SIG-M5 (cell line): ENCODE results near the gene CDC42EP5.
"Not testable (repeated sequence)": the region's sequence is repeated elsewhere in the genome, so short reads cannot be mapped to it uniquely, and the experiment has no call there.

Experiments
- DNase-seq: peaks from one replicate; lab custom pipeline; 2025; lab: John Stamatoyannopoulos, UW

CDC42EP5 gene

GRCh38 chr19:54448774-54449700, 24.1 kb downstream of the CDC42EP5 start, which contains the start of gene LENG8:
Gene LENG8 (plus strand): TSS chr19:54449199. CDS start chr19:54451345, 2,146 bp downstream.
- peak; percentile 69 for DNase-seq

GRCh38 chr19:54448040-54448773, 24.9 kb downstream of the CDC42EP5 start:
- DNase-seq, result no peak

- DNase-seq, result not testable (repeated sequence)
Observed at GRCh38 chr19:54446349-54446748, 26.7 kb downstream of the CDC42EP5 start.

GRCh38 chr19:54444737-54445136, 28.4 kb downstream of the CDC42EP5 start:
- no peak for DNase-seq

GRCh38 chr19:54440641-54441040, 32.5 kb downstream of the CDC42EP5 start:
- DNase-seq, result no peak

GRCh38 chr19:54439174-54439851, 33.8 kb downstream of the CDC42EP5 start:
- DNase-seq, result no peak

- no peak for DNase-seq
Observed at GRCh38 chr19:54436628-54437252, 36.4 kb downstream of the CDC42EP5 start.

GRCh38 chr19:54436031-54436523, 37.0 kb downstream of the CDC42EP5 start:
- DNase-seq, result no peak

GRCh38 chr19:54435551-54436016, 37.5 kb downstream of the CDC42EP5 start:
- no peak for DNase-seq

GRCh38 chr19:54434873-54435214, 38.3 kb downstream of the CDC42EP5 start:
- DNase-seq, result no peak

- no peak for DNase-seq
Observed at GRCh38 chr19:54434112-54434872, 38.8 kb downstream of the CDC42EP5 start.

GRCh38 chr19:54433697-54434096, 39.4 kb downstream of the CDC42EP5 start:
- DNase-seq, result no peak

GRCh38 chr19:54432144-54432738, 40.9 kb downstream of the CDC42EP5 start:
- no peak for DNase-seq

GRCh38 chr19:54431255-54431838, 41.7 kb downstream of the CDC42EP5 start:
- no peak for DNase-seq

GRCh38 chr19:54430306-54431254, 42.5 kb downstream of the CDC42EP5 start:
- DNase-seq, result no peak

GRCh38 chr19:54429545-54430227, 43.4 kb downstream of the CDC42EP5 start:
- no peak for DNase-seq

GRCh38 chr19:54429176-54429495, 44.0 kb downstream of the CDC42EP5 start:
- DNase-seq, result no peak
